Keratinocyte (primary cell): ENCODE results near the gene ETNK1. TPM values are rescaled to one million over a fixed set of nuclear protein-coding genes. Genes with fewer than 3 reads are reported as not detected.

ENCODE experiments used
- DNase-seq: peaks from one replicate; pipeline ENCODE4 v3.0.0-alpha.2; 2011; ENCODE audit warnings: low read depth, missing footprints, low spot score
- FAIRE-seq: peaks from 2 replicates; lab custom pipeline; 2011; peaks lifted over from hg19 to GRCh38; lab: Jason Lieb, UNC
- H2AFZ ChIP-seq: 2 replicates; pipeline ENCODE4 v1.6.0; 2012; ENCODE audit warnings: low read length, control low read depth, inconsistent platforms; ENCODE audit not compliant: control insufficient read depth
- H3K27ac ChIP-seq: 2 replicates; pipeline ENCODE4 v1.5.1; 2011; ENCODE audit warnings: low read length; ENCODE audit not compliant: control insufficient read depth, insufficient read depth
- H3K27me3 ChIP-seq: 3 replicates; pipeline ENCODE4 v1.6.0; 2011; ENCODE audit warnings: low read length; ENCODE audit not compliant: control insufficient read depth, insufficient read depth; ENCODE audit errors: extremely low read depth
- H3K36me3 ChIP-seq, 2 experiments: 2 replicates in 1 of 2; 3 replicates in 1 of 2; pipeline ENCODE4 v1.5.1; 2011; ENCODE audit warnings: low read length in 2 of 2, mild to moderate bottlenecking in 1 of 2; ENCODE audit not compliant: control insufficient read depth in 2 of 2, insufficient read depth in 2 of 2; ENCODE audit errors: extremely low read depth in 1 of 2
- H3K4me1 ChIP-seq: 3 replicates; pipeline ENCODE4 v1.5.1; 2011; ENCODE audit warnings: low read length; ENCODE audit not compliant: control insufficient read depth, insufficient read depth; ENCODE audit errors: extremely low read depth
- H3K4me2 ChIP-seq: 3 replicates; pipeline ENCODE4 v1.6.0; 2011; ENCODE audit warnings: low read depth, low read length; ENCODE audit not compliant: control insufficient read depth, insufficient read depth; ENCODE audit errors: extremely low read depth
- H3K4me3 ChIP-seq, 3 experiments: fragments of 200-600 bp in 1 of 3; sonication (generic) in 1 of 3; 2 replicates in 2 of 3; 3 replicates in 1 of 3; pipeline ENCODE4 v1.5.1; 2011 to 2016; ENCODE audit warnings: low read length in 3 of 3, mild to moderate bottlenecking in 3 of 3, control low read depth in 2 of 3, inconsistent platforms in 1 of 3, low read depth in 1 of 3, mixed read lengths in 1 of 3, mixed run types in 1 of 3, moderate library complexity in 1 of 3; ENCODE audit not compliant: control insufficient read depth in 2 of 3, insufficient read depth in 2 of 3; ENCODE audit errors: extremely low read depth in 1 of 3
- H3K79me2 ChIP-seq: 2 replicates; pipeline ENCODE4 v1.6.0; 2012; ENCODE audit warnings: low read length; ENCODE audit not compliant: control insufficient read depth, insufficient read depth
- H3K9ac ChIP-seq: 3 replicates; pipeline ENCODE4 v1.6.0; 2011; ENCODE audit warnings: low read length; ENCODE audit not compliant: control insufficient read depth, insufficient read depth; ENCODE audit errors: extremely low read depth
- H3K9me1 ChIP-seq: 3 replicates; pipeline ENCODE4 v1.6.0; 2011; ENCODE audit warnings: low read length; ENCODE audit not compliant: control insufficient read depth, insufficient read depth; ENCODE audit errors: extremely low read depth
- H3K9me3 ChIP-seq: 2 replicates; pipeline ENCODE4 v1.5.1; 2012; ENCODE audit warnings: low read depth, low read length; ENCODE audit not compliant: control insufficient read depth
- H4K20me1 ChIP-seq: 3 replicates; pipeline ENCODE4 v1.6.0; 2011; ENCODE audit warnings: low read length; ENCODE audit not compliant: control insufficient read depth, insufficient read depth; ENCODE audit errors: extremely low read depth
- EZH2 ChIP-seq: IDR thresholded peaks from one replicate; pipeline ENCODE4 v1.6.1; 2012; ENCODE audit warnings: inconsistent platforms, mild to moderate bottlenecking, low read length, moderate library complexity
- dilution Hi-C: fragments of 300-500 bp; cut with MboI; formaldehyde crosslinking; loops from one replicate; pipeline ENCODE4 v1.7.0; 2020; ENCODE audit warnings: low sequenced_read_pairs; ENCODE audit not compliant: extremely low pct_ligation_motif_present
- polyA plus RNA-seq, 5 experiments: library from polyadenylated mRNA; depleted of rRNA in 3 of 5; stranded (reverse) in 3 of 5; stranded (forward) in 1 of 5; unstranded in 1 of 5; fragments of >200 nt; gene quantifications; 1 replicate in 1 of 5; 2 replicates in 3 of 5; 3 replicates in 1 of 5; pipeline versions ENCODE4 v1.2.1 to v1.2.3, GENCODE V29; 2011 to 2012; ENCODE audit warnings: missing spikeins in 2 of 5, low read depth in 1 of 5, low replicate concordance in 1 of 5
- TF ChIP-seq, protein P1 (sequence below), 3 experiments: IDR thresholded peaks in 1 of 3; conservative IDR thresholded peaks in 1 of 3; optimal IDR thresholded peaks in 1 of 3; 2 replicates in 2 of 3; 3 replicates in 1 of 3; pipeline versions ENCODE3 to v1.5.1; 2011; ENCODE audit warnings: low read length in 3 of 3, mild to moderate bottlenecking in 3 of 3, moderate library complexity in 2 of 3, control low read depth in 1 of 3, inconsistent platforms in 1 of 3; ENCODE audit not compliant: insufficient read depth in 2 of 3; ENCODE audit errors: extremely low read depth in 1 of 3

Gene ETNK1
- polyA plus RNA-seq, 1 donor (not counting 4 experiments of a cell fraction or from before 2014, with no cell fraction given): 20.3 TPM

DNA sequence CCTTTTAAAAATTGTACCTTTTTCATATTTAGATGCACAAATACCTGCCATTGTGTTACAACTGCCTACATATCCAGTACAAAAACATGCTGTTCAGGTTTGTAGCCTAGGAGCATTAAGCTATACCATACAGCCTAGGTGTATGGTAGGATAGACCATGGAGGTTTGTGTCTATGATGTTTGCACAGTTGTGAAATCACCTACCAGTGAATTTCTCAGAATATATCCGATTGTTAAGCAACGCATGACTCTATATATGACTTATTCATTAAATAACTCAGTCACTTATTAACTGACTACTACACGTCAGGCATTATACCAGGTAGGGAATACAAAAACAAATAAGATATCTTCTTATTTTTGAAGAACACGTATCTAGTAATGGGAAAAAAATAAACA, 26.2 kb upstream of the ETNK1 start:
- DNase-seq (no peak), FAIRE-seq (no peak)
- Histone ChIP-seq H3K27me3 (no peaks in the 10 kb centered on the region), H3K4me1 (no peaks in the 10 kb centered on the region), H3K27ac (no peak overlapping the region), H3K9ac (no peak overlapping the region), H3K4me3 (no peak overlapping the region), H3K9me3 (no peaks in the 10 kb centered on the region), H3K4me2 (no peak overlapping the region), H2AFZ (no peak overlapping the region), H3K36me3 (no peaks in the 10 kb centered on the region), H3K9me1 (no peaks in the 10 kb centered on the region), H3K79me2 (no peaks in the 10 kb centered on the region), H4K20me1 (no peaks in the 10 kb centered on the region)
- TF ChIP-seq EZH2: no peak
- TF ChIP-seq, protein P1, sequence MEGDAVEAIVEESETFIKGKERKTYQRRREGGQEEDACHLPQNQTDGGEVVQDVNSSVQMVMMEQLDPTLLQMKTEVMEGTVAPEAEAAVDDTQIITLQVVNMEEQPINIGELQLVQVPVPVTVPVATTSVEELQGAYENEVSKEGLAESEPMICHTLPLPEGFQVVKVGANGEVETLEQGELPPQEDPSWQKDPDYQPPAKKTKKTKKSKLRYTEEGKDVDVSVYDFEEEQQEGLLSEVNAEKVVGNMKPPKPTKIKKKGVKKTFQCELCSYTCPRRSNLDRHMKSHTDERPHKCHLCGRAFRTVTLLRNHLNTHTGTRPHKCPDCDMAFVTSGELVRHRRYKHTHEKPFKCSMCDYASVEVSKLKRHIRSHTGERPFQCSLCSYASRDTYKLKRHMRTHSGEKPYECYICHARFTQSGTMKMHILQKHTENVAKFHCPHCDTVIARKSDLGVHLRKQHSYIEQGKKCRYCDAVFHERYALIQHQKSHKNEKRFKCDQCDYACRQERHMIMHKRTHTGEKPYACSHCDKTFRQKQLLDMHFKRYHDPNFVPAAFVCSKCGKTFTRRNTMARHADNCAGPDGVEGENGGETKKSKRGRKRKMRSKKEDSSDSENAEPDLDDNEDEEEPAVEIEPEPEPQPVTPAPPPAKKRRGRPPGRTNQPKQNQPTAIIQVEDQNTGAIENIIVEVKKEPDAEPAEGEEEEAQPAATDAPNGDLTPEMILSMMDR (optimal IDR thresholded peaks at IDR 0.05 in 1 of 3, IDR thresholded peaks at IDR 0.05 in 1 of 3, conservative IDR thresholded peaks at IDR 0.05 in 1 of 3; ENCODE audit: extremely low read depth in 1 of 3, insufficient read depth in 2 of 3, low read length in 3 of 3): no peak
- dilution Hi-C loops: no loop called here

DNA sequence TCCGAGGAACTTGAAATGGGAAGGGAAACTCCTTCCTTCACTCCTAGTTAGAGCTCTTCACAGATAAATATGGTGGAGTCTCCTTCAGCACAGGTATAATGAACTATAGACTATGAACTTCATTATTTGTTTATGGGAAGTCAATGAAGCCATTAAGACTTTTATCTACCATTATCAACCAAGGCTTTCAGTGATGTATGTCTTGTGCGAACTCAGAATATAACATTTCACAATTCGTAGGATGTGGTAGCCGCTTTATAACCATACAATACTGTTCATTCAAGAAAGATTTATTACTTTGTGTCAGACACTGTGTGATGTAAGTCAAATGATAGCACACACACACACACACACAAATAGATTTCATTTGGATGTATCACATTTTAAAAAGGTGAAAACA, 24.8 kb upstream of the ETNK1 start:
- dilution Hi-C loops: no loop called here
- FAIRE-seq (no peak), DNase-seq (no peak)
- Histone ChIP-seq H3K79me2 (no peaks in the 10 kb centered on the region), H4K20me1 (no peaks in the 10 kb centered on the region), H3K4me3 (no peak overlapping the region), H3K27ac (no peak overlapping the region), H3K36me3 (no peaks in the 10 kb centered on the region), H3K9ac (no peak overlapping the region), H3K9me3 (no peaks in the 10 kb centered on the region), H2AFZ (no peak overlapping the region), H3K4me2 (no peak overlapping the region), H3K27me3 (no peaks in the 10 kb centered on the region), H3K4me1 (no peaks in the 10 kb centered on the region), H3K9me1 (no peaks in the 10 kb centered on the region)
- TF ChIP-seq, protein P1 (optimal IDR thresholded peaks at IDR 0.05 in 1 of 3, IDR thresholded peaks at IDR 0.05 in 1 of 3, conservative IDR thresholded peaks at IDR 0.05 in 1 of 3; ENCODE audit: extremely low read depth in 1 of 3, insufficient read depth in 2 of 3, low read length in 3 of 3): no peak
- TF ChIP-seq EZH2: no peak
